ENCODE results near the gene PTPRN2.

PTPRN2 gene

DNA sequence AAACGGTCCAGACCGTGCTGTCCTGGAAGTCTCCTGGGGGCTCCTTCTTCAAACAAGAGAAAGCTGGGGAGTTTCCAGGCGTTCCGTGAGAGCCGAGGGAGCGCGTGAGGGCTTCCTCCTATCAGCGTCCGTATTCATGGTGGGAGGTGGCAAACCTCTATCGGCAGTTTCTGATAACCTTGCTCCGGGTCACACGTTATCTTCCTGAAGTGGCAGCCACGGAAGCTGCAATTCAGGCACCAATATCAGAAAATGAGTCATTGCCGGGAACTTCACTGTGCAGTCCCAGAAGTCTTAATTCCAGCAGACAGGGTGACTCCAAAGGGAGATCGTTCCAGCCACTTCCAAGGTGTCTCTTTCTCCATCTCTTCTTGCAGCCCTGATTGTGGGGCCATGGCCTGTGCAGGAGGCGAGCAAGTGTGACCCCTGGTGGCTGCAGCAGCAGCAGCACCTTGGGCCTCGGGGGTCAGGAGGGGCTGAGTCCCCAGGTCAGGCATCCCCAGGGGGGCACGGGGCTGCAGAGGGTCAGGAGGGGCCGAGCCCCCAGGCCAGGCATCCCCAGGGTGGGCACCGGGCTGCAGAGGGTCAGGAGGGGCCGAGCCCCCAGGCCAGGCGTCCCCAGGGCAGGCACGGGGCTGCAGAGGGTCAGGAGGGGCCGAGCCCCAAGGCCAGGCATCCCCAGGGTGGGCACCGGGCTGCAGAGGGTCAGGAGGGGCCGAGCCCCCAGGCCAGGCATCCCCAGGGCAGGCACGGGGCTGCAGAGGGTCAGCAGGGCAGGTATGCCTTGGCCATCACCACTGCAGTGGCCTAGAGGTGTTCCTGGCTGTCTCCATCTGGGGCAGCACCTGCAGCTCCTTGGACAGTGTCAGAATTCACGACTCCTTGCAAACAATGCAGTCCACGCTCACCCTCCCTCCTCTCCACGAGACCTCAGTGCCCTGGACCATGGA lies 712.1 kb downstream of the PTPRN2 start:
- TF ChIP-seq GATA2 (IDR thresholded peaks at IDR 0.05; ENCODE audit: low read depth, low read length) (no peak), GATA3 (IDR thresholded peaks at IDR 0.05; ENCODE audit: low read depth, low read length) (no peak)

DNA sequence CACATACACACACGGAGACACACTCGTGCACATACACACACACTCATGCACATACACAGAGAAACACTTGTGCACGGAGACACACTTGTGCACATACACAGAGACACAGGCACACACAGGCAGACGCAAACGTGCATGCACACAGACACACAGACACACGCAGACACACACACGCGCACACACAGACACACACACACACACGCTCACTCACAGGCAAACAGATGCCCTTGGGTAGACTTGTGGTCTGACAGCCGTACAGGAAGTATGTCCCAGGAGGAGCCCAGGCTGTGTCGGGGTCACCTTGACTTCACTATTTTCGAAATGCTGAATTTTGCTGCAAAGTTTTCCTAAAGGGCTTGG lies 712.8 kb downstream of the PTPRN2 start:
- no peak for TF ChIP-seq GATA2 (IDR thresholded peaks at IDR 0.05; ENCODE audit: low read depth, low read length)

DNA sequence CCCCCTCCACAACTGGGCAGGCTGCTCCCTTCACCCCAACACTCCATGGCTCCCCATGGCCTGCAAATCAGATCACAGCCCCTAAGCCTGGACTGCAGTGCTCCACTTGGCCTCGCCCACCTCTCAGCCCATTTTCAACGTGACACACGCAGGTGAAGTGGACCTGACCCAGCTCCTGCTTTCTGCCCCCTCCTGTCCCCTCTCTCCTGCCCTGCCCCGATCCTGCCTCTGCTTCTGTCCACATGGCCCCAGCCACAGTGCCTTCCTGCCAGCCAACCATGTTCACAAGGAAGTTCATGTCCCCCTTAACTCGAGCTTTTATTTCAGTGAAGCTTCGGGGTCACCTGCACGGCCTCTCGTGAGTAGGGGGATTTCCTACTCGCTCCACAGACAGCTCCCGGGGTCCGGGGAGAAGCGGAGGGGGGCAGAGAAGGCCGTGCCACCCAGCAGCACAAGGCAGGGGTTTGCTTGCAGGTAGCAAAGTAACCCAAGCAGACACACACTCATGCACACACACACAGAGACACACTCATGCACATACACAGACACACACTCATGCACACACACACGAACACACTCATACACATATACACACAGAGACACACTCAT lies 713.3 kb downstream of the PTPRN2 start:
- no peak for TF ChIP-seq GATA2 (IDR thresholded peaks at IDR 0.05; ENCODE audit: low read depth, low read length)
- no peak for TF ChIP-seq GATA3 (IDR thresholded peaks at IDR 0.05; ENCODE audit: low read depth, low read length)

DNA sequence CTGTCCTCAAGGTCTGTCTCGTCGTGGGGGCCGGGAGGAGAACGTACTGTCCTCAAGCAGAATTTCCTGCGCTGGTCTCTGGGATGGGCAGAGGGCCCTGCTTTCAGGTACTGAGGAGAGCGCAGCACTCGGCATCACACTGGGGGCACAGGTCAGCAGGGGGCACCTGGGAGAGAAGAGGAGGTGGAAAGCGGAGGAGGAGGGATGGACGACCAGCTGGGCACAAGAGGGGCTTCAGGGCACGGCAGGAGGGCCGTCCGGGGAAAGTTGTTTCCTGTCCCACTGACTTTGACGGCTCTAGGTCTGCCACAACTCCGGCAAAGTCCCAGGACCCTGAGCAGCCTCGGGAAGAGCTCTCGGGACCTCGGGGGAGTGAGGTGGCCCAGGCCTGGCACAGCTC lies 714.0 kb downstream of the PTPRN2 start:
- TF ChIP-seq GATA2 (IDR thresholded peaks at IDR 0.05; ENCODE audit: low read depth, low read length) (no peak), GATA3 (IDR thresholded peaks at IDR 0.05; ENCODE audit: low read depth, low read length) (no peak)

DNA sequence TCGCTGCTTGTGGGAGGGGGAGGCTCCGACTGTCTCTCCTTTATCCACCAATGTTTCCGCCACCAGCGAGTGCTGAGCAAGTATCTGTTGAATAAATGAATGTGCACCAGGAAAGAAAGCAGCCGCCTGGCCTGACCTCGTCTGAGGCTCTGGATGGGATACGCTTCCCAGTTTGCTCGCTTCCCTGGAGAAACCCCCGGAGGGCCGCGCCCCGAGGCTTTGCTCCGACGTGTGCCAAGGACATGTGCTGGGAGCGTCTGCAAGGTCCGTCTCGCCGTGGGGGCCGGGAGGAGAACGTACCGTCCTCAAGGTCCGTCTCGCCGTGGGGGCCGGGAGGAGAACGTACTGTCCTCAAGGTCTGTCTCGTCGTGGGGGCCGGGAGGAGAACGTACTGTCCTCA lies 714.4 kb downstream of the PTPRN2 start:
- no peak for TF ChIP-seq GATA2 (IDR thresholded peaks at IDR 0.05; ENCODE audit: low read depth, low read length)
- no peak for TF ChIP-seq GATA3 (IDR thresholded peaks at IDR 0.05; ENCODE audit: low read depth, low read length)

DNA sequence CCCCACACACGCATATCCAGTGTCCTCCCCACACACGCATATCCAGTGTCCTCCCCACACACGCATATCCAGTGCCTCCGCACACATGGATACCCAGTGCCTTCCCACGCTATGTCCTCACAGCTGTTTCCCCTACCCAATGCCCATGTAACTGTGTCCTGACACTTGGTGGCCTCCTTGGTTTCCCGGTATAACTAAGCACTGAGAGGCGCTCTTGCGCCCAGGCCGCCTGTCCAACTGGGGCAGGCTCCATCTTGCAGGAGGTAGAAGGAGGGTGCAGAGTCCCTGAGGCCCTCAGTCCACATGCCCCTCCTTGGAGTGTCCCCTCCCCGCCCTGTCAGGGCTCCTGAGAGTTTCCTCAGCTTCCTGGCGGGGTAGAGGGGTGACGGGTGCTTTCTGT lies 715.2 kb downstream of the PTPRN2 start:
- no peak for TF ChIP-seq GATA3 (IDR thresholded peaks at IDR 0.05; ENCODE audit: low read depth, low read length)
- TF ChIP-seq GATA2 (IDR thresholded peaks at IDR 0.05; ENCODE audit: low read depth, low read length) = no peak

DNA sequence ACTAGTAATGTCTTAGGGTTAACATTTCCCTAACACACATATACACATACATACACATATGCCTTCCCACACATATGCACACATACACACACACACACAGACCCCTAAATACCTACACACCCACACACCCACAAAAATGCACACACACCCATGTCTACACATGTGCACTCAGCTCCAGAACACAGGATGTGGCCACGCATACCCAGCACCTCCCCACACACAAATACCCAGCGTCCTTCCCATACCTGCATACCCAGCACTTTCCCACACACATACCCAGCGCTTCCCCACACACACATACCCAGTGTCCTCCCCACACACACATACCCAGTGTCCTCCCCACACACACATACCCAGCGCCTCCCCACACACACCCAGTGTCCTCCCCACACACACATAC lies 715.9 kb downstream of the PTPRN2 start:
- TF ChIP-seq GATA3 (IDR thresholded peaks at IDR 0.05; ENCODE audit: low read depth, low read length) = no peak
- TF ChIP-seq GATA2 (IDR thresholded peaks at IDR 0.05; ENCODE audit: low read depth, low read length) = no peak

DNA sequence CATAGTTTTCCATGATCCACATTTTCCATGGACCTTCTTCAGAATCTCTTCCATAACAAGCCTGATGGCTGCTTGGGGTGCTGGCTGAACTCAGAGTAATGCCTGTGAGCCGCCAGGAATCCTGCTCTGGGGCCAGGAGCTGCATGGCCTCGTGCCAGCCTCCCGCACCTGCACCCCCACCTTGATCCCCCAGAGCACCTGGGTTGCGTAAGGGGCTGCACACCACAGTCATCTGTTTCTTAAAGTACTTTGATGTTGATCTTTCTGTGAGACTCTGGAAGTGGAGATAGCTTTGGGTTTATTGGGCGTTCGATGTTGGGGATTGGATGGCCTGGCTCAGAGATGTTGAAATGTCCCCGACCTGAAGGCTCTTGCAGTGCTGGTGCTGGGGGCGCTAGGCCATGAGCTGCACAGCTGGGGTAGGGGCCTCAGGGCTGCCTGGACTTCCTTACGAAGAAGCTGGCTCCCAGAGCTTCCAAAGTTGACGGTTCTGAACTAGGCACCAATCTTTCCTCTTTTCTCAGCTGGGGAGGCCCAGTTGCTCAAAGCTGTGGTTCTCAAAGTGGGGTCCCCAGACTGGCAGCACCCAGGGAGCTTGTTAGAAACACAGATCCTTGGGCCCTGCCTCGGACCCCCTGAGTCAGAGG lies 716.9 kb downstream of the PTPRN2 start:
- TF ChIP-seq GATA2 (IDR thresholded peaks at IDR 0.05; ENCODE audit: low read depth, low read length) (no peak), GATA3 (IDR thresholded peaks at IDR 0.05; ENCODE audit: low read depth, low read length) (no peak)

DNA sequence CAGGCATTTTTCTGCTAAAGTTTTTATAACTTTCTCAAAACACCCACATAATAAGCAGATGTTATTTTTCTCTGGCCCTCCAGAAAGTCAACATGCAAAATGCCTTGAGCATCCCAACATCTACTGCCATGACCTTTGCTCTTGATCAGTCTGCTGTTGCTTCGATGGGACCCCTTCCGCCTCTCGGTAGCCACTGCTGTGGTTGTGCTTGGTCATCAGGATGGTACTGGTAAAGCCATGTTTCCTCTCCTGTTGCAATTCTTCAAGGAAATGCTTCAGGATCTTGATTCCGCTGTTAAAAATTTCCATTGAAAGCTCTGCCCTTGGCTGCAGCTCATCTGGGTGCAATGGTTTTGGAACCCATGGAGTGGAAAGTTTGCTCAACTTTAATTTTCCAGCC lies 717.8 kb downstream of the PTPRN2 start:
- TF ChIP-seq GATA3 (IDR thresholded peaks at IDR 0.05; ENCODE audit: low read depth, low read length) = no peak
- TF ChIP-seq GATA2 (IDR thresholded peaks at IDR 0.05; ENCODE audit: low read depth, low read length) = no peak

DNA sequence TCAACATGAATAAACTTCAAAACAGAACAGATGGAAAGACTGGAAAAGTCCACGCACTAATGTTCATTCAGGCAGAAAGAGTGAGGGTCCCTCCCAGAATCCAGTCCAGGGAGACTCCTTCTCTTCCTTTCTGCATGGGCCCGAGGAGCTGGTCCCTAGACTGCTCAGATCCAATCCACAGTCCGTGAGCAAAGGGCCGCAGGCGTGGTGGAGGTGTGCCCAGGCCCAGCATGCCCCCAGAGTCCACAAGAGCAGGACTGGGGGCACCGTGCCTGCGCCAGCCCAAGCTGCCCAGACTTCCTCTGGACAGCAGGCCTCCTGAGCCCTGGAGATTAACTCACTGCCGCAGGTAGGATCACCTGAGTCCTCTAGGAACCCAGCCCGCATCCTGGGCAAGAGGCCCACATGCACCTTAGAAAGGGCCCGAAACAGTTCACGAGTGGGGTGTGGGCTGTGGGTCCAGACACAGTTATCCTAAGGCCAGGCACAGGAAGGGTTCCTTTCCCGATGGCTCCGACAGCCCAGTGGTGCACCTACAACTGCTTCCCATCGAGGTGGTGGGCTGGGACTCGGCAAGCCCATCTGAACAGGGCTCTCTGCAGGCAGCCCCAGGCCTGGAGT lies 719.8 kb downstream of the PTPRN2 start:
- TF ChIP-seq GATA3 (IDR thresholded peaks at IDR 0.05; ENCODE audit: low read depth, low read length) (no peak), GATA2 (IDR thresholded peaks at IDR 0.05; ENCODE audit: low read depth, low read length) (no peak)

DNA sequence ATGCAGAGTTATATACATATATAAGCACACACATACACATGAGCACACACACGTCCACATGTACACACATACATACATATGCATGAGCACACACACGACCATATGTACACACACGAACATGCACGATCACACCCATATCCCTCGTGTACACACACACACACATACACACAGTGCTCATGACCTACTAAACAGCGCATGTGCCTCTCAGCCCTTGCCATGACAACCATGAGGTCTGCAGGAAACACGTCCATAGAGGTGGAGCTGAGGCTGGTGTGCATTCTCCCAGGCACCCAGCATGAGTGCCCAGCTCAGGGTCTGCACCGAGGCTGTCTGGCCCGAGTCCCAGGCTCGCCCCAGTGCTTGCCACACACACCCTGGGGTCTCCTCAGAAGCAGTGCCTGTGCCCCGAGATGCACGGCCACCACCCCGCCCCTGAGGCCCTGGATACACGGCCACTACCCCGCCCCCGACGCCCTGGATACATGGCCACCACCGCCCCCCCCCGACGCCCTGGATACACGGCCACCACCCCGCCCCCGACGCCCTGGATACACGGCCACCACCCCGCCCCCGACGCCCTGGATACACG lies 721.2 kb downstream of the PTPRN2 start:
- no peak for TF ChIP-seq GATA2 (IDR thresholded peaks at IDR 0.05; ENCODE audit: low read depth, low read length)
- no peak for TF ChIP-seq GATA3 (IDR thresholded peaks at IDR 0.05; ENCODE audit: low read depth, low read length)

DNA sequence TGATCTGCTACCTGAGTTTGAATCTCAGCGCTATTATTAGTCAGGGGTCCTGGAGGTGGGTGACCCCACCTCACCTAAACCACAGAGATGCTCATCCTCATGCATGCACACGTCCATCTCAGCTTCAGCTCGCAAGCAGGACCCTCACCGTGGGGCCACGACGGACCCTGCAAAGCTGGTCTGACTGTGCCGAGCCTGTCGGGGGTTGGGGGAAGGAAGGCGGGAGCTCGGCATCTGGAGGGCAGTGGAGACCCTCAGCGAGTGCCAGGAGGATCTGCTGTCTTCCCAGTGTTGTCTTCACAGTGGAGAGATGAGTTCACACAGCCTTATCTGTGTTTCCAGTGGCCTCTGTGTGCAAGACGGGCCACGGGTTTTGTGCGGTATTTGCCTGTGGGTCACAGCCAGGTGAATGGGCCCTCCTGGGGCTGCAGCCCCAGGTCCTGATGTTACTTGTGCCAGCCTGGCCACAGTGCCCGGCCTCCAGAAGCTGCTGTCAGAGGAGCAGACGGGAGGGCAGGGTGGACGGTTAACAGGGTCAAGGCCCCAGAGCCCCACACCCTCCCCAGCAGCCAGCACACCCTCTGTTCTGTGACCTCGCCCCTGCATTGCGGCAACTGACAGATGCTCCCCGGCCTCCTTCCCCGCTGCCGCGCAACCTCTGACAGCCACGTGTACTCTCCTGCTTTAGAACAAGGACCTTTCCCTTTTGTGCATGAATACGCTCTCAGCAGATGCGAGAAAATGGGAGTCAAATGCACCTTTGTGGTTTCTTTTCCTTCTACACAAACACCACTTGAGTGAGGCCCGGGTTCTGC lies 722.1 kb downstream of the PTPRN2 start:
- TF ChIP-seq GATA3 (IDR thresholded peaks at IDR 0.05; ENCODE audit: low read depth, low read length) (no peak), GATA2 (IDR thresholded peaks at IDR 0.05; ENCODE audit: low read depth, low read length) (no peak)

DNA sequence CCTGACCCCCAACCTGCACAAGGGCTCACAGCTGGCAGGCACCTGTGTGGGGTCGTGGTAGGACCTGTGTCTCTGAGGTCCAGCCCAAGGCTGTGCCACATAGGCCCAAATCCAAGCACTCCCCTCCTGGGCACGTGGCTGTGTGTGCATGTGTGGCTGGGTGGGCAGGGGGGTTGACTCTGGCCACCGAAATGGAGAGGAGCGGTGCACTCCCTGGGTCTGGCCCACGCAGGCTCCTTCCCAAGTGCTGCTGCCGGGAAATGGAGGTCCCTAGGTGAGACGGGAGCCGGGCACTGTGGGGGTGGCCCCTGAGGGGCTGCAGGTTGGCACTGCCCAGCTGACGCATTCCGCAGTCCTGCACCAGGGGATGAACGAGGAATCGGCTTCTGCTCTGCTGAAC lies 722.7 kb downstream of the PTPRN2 start:
- no peak for TF ChIP-seq GATA3 (IDR thresholded peaks at IDR 0.05; ENCODE audit: low read depth, low read length)
- TF ChIP-seq GATA2 (IDR thresholded peaks at IDR 0.05; ENCODE audit: low read depth, low read length) = no peak

Data from SH-SY5Y (cell line).